Mucosa of rectum (tissue), 2 donors: ENCODE data around the gene CTIF.

Experiments
- H3K27ac ChIP-seq, 2 donors: one replicate each; pipeline ENCODE4 v1.7.0; 2013; ENCODE audit warnings: inconsistent platforms in 2 of 2, low read depth in 2 of 2, low read length in 2 of 2
- H3K27me3 ChIP-seq, 2 donors: one replicate each; pipeline ENCODE4 v1.7.0; 2013; ENCODE audit warnings: low read length in 2 of 2; ENCODE audit not compliant: control insufficient read depth in 2 of 2, insufficient read depth in 2 of 2
- H3K36me3 ChIP-seq, 2 donors: one replicate each; pipeline ENCODE4 v1.7.0; 2013; ENCODE audit warnings: low read length in 2 of 2; ENCODE audit not compliant: control insufficient read depth in 2 of 2, insufficient read depth in 2 of 2
- H3K4me1 ChIP-seq, 2 donors: one replicate each; pipeline ENCODE4 v1.7.0; 2013; ENCODE audit warnings: low read length in 2 of 2, mild to moderate bottlenecking in 1 of 2; ENCODE audit not compliant: control insufficient read depth in 2 of 2, insufficient read depth in 2 of 2
- H3K4me3 ChIP-seq, 2 donors: one replicate each; pipeline ENCODE4 v1.7.0; 2013; ENCODE audit warnings: low read length in 2 of 2
- H3K9ac ChIP-seq, 2 donors: one replicate each; pipeline ENCODE4 v1.7.0; 2013; ENCODE audit warnings: low read length in 2 of 2, low read depth in 1 of 2, mild to moderate bottlenecking in 1 of 2
- H3K9me3 ChIP-seq, 2 donors: one replicate each; pipeline ENCODE4 v1.7.0; 2013; ENCODE audit warnings: low read length in 2 of 2; ENCODE audit not compliant: control insufficient read depth in 2 of 2
- donor health status: healthy.
- donor health status: Normal muscosa, but diverticular disease.

The CTIF gene

GRCh38 chr18:48775372-48776155 lies 236.7 kb downstream of the CTIF start:
- Histone ChIP-seq H3K4me1 (peaks cover 8 to 13% of the 10 kb centered on the region in 2 donors), H3K36me3 (no peaks in the 10 kb centered on the region), H3K9me3 (no peaks in the 10 kb centered on the region), H3K27ac (no peak overlapping the region), H3K27me3 (no peaks in the 10 kb centered on the region), H3K4me3 (no peak overlapping the region), H3K9ac (no peak overlapping the region)

DNA sequence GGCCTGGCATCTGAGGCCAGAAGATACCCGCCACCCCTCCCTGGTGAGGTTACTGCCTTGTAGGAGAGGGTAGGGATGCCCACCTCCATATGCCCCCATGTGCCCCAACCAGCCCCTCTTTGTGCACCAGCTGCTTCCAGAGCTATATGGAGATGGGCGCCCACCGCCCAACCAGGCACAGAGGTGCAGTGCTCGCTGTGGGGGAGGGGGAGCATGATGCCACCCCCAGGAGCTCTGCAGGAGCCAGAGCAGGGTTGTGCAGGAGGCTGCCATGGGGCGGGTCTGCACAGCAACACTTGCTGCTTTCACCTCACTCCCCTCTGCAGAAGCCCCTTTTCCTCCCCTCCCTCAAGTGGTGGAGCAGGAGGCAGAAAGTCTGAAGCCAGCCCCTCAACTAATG lies 237.3 kb downstream of the CTIF start:
- H3K36me3 ChIP-seq: no peaks in the 10 kb centered on the region
- H3K4me3 ChIP-seq: no peak overlapping the region
- no peak overlapping the region for H3K27ac ChIP-seq
- H3K27me3 ChIP-seq: no peaks in the 10 kb centered on the region
- peaks cover 14 to 19% of the 10 kb centered on the region in 2 donors for H3K4me1 ChIP-seq
- no peak overlapping the region for H3K9ac ChIP-seq
- no peaks in the 10 kb centered on the region for H3K9me3 ChIP-seq

DNA sequence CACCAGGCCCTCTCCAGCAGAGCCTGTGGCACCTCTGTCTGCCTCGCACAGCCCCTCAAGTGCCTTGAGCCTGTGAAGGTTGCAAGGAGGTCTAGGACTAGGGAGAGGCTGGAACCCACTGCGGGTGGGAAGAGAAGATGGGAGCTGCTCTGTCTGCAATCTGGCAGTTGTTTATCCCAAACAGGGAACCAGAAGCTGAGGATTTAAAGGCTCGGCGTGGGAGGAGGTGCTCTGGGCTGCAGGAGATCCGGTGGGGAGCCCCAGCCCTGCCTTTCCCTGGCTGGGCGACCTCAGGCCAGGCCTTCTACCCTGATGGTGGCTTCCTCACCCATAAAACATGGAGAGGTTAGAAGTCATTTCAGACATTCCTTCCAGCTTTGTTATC lies 237.8 kb downstream of the CTIF start:
- no peak overlapping the region for H3K9ac ChIP-seq
- H3K27ac ChIP-seq: no peak overlapping the region
- H3K4me3 ChIP-seq: no peak overlapping the region
- H3K36me3 ChIP-seq: no peaks in the 10 kb centered on the region
- peaks cover 18 to 24% of the 10 kb centered on the region in 2 donors for H3K4me1 ChIP-seq
- no peaks in the 10 kb centered on the region for H3K27me3 ChIP-seq
- H3K9me3 ChIP-seq: no peaks in the 10 kb centered on the region

DNA sequence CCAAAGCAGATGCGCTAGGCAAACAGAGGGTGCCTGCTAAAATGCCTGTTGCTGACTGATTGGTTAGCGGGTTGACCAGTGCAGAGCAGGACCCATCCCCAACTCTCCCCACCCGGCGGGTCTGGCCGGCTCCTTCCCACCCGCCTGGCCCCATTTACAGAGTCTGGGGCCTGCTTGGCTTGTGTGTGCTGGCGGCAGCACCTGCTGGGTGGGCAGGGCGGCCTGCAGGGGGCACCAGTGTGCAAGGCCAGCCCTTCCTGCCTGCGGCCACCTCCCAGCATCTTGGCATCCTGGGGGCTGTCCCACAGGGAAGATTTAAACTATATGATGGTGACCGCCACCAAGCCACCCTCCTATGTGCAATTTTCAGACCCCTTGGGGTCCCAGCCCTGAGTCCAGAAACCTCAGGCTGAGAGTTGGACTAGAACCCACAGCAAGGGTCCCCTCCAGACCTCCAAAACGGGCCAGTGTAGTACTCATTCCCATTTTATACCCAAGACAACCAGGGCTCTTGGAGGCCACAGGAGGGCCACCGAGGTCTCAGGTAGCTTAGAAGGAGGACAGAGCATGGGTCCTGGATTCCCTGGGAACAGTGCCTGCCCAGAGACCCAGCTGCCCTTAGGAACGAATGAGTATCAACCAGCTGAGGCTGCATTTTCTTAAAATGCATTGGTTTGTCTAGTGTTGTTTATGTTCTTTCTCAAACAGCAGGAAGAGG lies 238.4 kb downstream of the CTIF start:
- no peak overlapping the region for H3K27ac ChIP-seq
- H3K9ac ChIP-seq: no peak overlapping the region
- H3K27me3 ChIP-seq: no peaks in the 10 kb centered on the region
- H3K4me3 ChIP-seq: no peak overlapping the region
- H3K4me1 ChIP-seq: peaks cover 23 to 29% of the 10 kb centered on the region in 2 donors
- no peaks in the 10 kb centered on the region for H3K9me3 ChIP-seq
- H3K36me3 ChIP-seq: no peaks in the 10 kb centered on the region

DNA sequence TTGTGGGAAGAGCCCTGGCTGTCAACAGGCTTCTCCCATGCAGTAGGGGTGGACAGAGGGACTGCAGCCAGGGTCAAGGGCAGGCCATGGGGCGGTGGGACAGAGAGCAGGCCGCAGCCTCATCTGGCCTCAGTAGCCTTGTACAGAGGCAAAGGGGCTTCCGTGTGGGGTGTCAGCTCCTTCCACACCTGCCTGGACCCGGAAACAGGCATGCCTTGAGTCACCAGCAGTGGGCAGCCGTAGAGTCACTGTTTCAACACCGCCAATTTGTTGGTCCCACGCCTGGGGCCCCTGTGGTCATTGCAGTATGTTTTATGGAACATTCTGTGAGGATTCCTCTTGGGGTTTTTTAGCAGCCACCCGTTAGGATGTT lies 238.9 kb downstream of the CTIF start:
- Histone ChIP-seq H3K27ac (no peak overlapping the region), H3K27me3 (no peaks in the 10 kb centered on the region), H3K4me3 (no peak overlapping the region), H3K9ac (no peak overlapping the region), H3K9me3 (no peaks in the 10 kb centered on the region), H3K36me3 (no peaks in the 10 kb centered on the region), H3K4me1 (peaks cover 28 to 34% of the 10 kb centered on the region in 2 donors)

DNA sequence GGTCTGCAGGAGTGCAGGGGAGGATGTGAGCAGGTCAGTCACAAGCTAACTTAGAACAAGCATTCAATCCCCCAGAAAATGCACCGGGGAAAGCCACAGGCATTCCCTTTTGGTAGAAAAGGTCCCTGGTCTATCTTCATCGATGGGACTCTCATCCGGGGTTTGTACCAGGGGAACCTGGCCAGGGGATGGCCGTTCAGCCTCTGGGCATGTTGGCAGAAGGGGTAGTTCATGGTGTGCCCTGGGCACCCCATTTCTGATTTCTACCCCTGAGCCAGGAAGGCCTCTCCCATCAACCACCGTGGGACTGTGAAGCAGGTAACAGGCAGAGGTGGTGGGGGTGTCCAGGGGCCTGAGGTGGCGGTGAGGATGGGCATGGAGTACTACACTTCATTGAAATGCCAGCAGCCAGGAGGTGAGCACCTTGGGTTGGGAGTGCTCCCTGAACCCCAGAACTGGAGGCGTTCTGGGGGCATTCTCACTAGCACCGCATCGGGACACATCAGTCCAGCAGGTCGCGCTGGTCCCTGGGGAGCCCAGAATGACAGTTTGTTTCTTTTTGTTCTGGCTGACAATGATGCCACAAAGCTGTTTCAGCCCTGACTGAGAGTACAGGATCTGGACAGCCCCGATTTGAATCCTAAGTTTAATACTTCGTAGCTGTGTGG lies 239.6 kb downstream of the CTIF start:
- H3K27ac ChIP-seq: no peak overlapping the region
- H3K27me3 ChIP-seq: no peaks in the 10 kb centered on the region
- H3K4me1 ChIP-seq: peaks cover 28 to 35% of the 10 kb centered on the region in 2 donors
- H3K36me3 ChIP-seq: no peaks in the 10 kb centered on the region
- no peaks in the 10 kb centered on the region for H3K9me3 ChIP-seq
- H3K9ac ChIP-seq: no peak overlapping the region
- no peak overlapping the region for H3K4me3 ChIP-seq

DNA sequence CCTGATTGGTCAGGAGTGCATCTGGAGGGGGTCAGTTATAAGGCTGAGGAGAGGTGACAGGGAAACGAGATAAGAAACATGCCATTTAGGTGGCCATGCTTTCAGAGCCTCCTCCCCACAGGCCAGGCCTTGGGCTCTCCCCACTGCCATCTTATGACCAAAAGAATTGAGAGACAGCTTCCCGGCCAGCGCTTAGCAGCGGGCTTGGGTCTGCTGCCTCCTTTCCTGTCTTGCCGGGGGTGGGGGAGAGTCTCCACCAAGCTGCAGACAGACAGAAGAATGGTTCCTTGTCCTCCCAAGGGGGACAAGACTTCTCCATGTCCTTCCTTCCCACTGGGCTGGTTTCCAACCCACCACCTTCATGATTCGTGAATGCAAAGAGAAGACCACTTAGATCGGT lies 240.6 kb downstream of the CTIF start:
- Histone ChIP-seq H3K4me1 (peaks cover 35 to 38% of the 10 kb centered on the region in 2 donors), H3K27ac (no peak overlapping the region), H3K4me3 (no peak overlapping the region), H3K9ac (no peak overlapping the region), H3K36me3 (peaks cover 0 to 2% of the 10 kb centered on the region in 2 donors), H3K9me3 (no peaks in the 10 kb centered on the region), H3K27me3 (no peaks in the 10 kb centered on the region)

DNA sequence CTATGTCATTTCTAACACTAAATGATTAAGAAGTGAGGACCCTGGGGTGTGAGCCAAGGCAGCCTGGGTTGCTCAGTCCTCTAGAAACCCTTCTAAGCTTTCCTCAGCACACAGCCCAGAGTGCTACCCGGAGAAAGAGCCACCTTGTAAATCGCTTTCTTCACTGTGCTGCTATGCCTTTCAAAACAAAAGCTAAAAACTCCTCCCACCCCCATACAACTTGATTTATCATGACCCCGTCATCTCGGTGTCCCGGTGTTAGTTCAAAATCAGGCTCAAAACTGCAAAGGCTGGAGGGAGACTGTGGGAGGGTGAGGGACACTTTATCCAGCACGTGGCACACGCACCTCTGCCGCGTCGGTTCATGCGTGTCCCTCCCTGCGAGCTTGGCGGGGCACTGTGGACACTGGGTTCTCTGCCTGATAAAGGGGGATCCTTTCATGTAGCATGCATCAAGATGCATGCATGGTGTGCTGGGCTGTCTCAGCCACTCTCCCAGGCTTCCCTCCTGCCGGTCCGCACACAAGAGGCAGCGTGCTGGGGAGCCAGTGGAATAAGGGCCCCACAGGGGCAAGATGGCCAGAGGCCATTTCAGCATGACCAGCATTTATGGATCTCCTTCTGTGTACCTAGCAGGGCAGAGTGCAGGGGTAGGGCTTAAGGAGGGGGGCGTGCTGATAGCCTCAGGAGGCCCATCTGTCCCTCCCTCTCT lies 241.5 kb downstream of the CTIF start:
- Histone ChIP-seq H3K9ac (no peak overlapping the region), H3K36me3 (peaks cover 0 to 2% of the 10 kb centered on the region in 2 donors), H3K27me3 (no peaks in the 10 kb centered on the region), H3K9me3 (no peaks in the 10 kb centered on the region), H3K4me3 (no peak overlapping the region), H3K4me1 (peaks cover 40 to 42% of the 10 kb centered on the region in 2 donors), H3K27ac (peak overlapping the region; percentile 34 to 58)

- peak overlapping the region in 1 of 2 donors; percentile 13 for H3K4me3 ChIP-seq
- no peaks in the 10 kb centered on the region for H3K27me3 ChIP-seq
Observed at GRCh38 chr18:48780913-48781162, 242.0 kb downstream of the CTIF start.

More at GRCh38 chr18:48780913-48781162, 242.0 kb downstream of the CTIF start:
- no peak overlapping the region for H3K9ac ChIP-seq
- H3K4me1 ChIP-seq: peaks cover 42 to 44% of the 10 kb centered on the region in 2 donors
- H3K27ac ChIP-seq: peak overlapping the region; percentile 34 to 58
- H3K9me3 ChIP-seq: no peaks in the 10 kb centered on the region
- H3K36me3 ChIP-seq: peaks cover 0 to 2% of the 10 kb centered on the region in 2 donors
